Measurements from ENCODE around the gene FAM149A. TPM values are rescaled to one million over a fixed set of nuclear protein-coding genes. Genes with fewer than 3 reads are reported as not detected.

Gene FAM149A
- polyA plus RNA-seq, 1 donor from 2014 or later: 9.1 TPM

DNA sequence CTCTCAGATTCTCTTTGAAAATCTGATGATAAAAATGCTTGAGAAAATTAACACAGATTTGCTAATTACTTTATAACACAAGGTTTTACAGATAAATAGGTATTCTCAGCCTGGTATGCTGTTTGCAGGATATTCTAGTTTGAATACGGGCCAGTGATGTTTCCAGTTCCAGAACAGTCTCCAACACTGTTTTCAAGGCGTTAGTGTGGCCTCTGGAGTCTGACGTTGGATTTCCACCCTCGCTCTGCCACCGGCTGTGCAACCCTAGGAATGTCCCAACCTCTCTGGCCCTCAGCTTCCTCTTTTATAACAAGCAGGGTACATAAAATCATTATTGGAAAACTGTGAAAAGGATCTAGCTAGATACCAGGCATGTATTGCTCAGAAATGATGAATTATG is 63.1 kb downstream of the FAM149A start:
- H3F3A ChIP-seq (ENCODE audit: insufficient read depth, low read length, poor library complexity, severe bottlenecking): no peaks in the 10 kb centered on the region
- H3K9me3 ChIP-seq (ENCODE audit: low read length): no peaks in the 10 kb centered on the region
- no peak overlapping the region for H3K4me3 ChIP-seq (ENCODE audit: low read length)
- H4K20me1 ChIP-seq (ENCODE audit: insufficient read depth): no peaks in the 10 kb centered on the region
- H2AFZ ChIP-seq (ENCODE audit: low read depth, low read length): no peak overlapping the region
- H3K79me2 ChIP-seq (replicated peaks; ENCODE audit: insufficient read depth, low read length): no peaks in the 10 kb centered on the region
- no peaks in the 10 kb centered on the region for H3K36me3 ChIP-seq (ENCODE audit: insufficient read depth, low read length)
- no peak overlapping the region for H3K9ac ChIP-seq (ENCODE audit: low read length)
- TF ChIP-seq EZH2 (IDR thresholded peaks at IDR 0.05; ENCODE audit: borderline replicate concordance, insufficient read depth, low read length, poor library complexity, severe bottlenecking) (no peak), RAD21 (conservative IDR thresholded peaks at IDR 0.05) (no peak), MXI1 (conservative IDR thresholded peaks at IDR 0.05; ENCODE audit: poor library complexity, severe bottlenecking) (no peak), POLR2AphosphoS5 (IDR thresholded peaks at IDR 0.05) (no peak), TAF1 (IDR thresholded peaks at IDR 0.05; ENCODE audit: low read depth) (no peak), SMC3 (conservative IDR thresholded peaks at IDR 0.05; ENCODE audit: poor library complexity) (no peak), EP300 (conservative IDR thresholded peaks at IDR 0.05; ENCODE audit: poor library complexity, severe bottlenecking) (no peak)
- TF ChIP-seq, protein P1, sequence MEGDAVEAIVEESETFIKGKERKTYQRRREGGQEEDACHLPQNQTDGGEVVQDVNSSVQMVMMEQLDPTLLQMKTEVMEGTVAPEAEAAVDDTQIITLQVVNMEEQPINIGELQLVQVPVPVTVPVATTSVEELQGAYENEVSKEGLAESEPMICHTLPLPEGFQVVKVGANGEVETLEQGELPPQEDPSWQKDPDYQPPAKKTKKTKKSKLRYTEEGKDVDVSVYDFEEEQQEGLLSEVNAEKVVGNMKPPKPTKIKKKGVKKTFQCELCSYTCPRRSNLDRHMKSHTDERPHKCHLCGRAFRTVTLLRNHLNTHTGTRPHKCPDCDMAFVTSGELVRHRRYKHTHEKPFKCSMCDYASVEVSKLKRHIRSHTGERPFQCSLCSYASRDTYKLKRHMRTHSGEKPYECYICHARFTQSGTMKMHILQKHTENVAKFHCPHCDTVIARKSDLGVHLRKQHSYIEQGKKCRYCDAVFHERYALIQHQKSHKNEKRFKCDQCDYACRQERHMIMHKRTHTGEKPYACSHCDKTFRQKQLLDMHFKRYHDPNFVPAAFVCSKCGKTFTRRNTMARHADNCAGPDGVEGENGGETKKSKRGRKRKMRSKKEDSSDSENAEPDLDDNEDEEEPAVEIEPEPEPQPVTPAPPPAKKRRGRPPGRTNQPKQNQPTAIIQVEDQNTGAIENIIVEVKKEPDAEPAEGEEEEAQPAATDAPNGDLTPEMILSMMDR (IDR thresholded peaks at IDR 0.05; ENCODE audit: poor library complexity, severe bottlenecking): no peak
- TF ChIP-seq, protein P2, sequence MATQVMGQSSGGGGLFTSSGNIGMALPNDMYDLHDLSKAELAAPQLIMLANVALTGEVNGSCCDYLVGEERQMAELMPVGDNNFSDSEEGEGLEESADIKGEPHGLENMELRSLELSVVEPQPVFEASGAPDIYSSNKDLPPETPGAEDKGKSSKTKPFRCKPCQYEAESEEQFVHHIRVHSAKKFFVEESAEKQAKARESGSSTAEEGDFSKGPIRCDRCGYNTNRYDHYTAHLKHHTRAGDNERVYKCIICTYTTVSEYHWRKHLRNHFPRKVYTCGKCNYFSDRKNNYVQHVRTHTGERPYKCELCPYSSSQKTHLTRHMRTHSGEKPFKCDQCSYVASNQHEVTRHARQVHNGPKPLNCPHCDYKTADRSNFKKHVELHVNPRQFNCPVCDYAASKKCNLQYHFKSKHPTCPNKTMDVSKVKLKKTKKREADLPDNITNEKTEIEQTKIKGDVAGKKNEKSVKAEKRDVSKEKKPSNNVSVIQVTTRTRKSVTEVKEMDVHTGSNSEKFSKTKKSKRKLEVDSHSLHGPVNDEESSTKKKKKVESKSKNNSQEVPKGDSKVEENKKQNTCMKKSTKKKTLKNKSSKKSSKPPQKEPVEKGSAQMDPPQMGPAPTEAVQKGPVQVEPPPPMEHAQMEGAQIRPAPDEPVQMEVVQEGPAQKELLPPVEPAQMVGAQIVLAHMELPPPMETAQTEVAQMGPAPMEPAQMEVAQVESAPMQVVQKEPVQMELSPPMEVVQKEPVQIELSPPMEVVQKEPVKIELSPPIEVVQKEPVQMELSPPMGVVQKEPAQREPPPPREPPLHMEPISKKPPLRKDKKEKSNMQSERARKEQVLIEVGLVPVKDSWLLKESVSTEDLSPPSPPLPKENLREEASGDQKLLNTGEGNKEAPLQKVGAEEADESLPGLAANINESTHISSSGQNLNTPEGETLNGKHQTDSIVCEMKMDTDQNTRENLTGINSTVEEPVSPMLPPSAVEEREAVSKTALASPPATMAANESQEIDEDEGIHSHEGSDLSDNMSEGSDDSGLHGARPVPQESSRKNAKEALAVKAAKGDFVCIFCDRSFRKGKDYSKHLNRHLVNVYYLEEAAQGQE (IDR thresholded peaks at IDR 0.05; ENCODE audit: borderline replicate concordance): no peak
- no peaks in the 10 kb centered on the region for H3K27me3 ChIP-seq (ENCODE audit: insufficient read depth, low read depth, low read length)
- no peak overlapping the region for H3K4me2 ChIP-seq (ENCODE audit: low read length)
- H3K9me2 ChIP-seq (ENCODE audit: insufficient read depth, low read length): no peaks in the 10 kb centered on the region
- no peak overlapping the region for H3K27ac ChIP-seq (ENCODE audit: low read length)

DNA sequence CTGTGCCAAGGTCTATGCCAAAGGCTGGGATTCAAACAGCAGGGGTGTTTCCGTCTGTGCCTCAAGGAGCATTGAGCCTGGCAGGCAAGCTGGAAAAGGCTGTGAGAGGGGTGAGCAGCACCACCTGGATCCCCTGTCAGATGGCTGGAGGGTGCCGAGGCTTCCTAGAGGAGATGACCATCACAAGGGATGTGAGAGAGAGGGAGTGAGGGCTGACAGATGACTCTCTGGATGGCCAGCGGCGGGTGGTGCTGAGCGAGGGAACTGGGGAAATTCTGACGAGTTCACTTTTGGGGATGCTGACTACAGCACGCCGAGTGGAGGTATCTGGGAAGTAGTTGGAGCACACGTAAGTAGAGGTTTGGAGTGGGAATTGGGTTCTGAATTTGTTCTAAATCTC is 64.2 kb downstream of the FAM149A start:
- Histone ChIP-seq H3K27me3 (ENCODE audit: insufficient read depth, low read depth, low read length) (no peaks in the 10 kb centered on the region), H3K36me3 (ENCODE audit: insufficient read depth, low read length) (no peaks in the 10 kb centered on the region), H3K79me2 (replicated peaks; ENCODE audit: insufficient read depth, low read length) (no peaks in the 10 kb centered on the region), H3K9me3 (ENCODE audit: low read length) (no peaks in the 10 kb centered on the region), H4K20me1 (ENCODE audit: insufficient read depth) (no peaks in the 10 kb centered on the region), H3F3A (ENCODE audit: insufficient read depth, low read length, poor library complexity, severe bottlenecking) (no peaks in the 10 kb centered on the region), H3K4me2 (ENCODE audit: low read length) (no peak overlapping the region), H3K27ac (ENCODE audit: low read length) (no peak overlapping the region), H3K9ac (ENCODE audit: low read length) (no peak overlapping the region), H2AFZ (ENCODE audit: low read depth, low read length) (no peak overlapping the region), H3K9me2 (ENCODE audit: insufficient read depth, low read length) (no peaks in the 10 kb centered on the region), H3K4me3 (ENCODE audit: low read length) (no peak overlapping the region)
- no peak for TF ChIP-seq TAF1 (IDR thresholded peaks at IDR 0.05; ENCODE audit: low read depth)
- no peak for TF ChIP-seq EP300 (conservative IDR thresholded peaks at IDR 0.05; ENCODE audit: poor library complexity, severe bottlenecking)
